SK-N-SH (cell line): ENCODE measurements around the gene FOXD4L5.
"Not testable (repeated sequence)": the region's sequence is repeated elsewhere in the genome, so short reads cannot be mapped to it uniquely, and the experiment has no call there.

Experiments
- CTCF ChIP-seq: fragments of 200-600 bp; sonication (generic); IDR thresholded peaks from 2 replicates; pipeline ENCODE4 v1.6.1; 2017; ENCODE audit warnings: antibody characterized with exemption, mild to moderate bottlenecking, moderate library complexity
- EP300 ChIP-seq, 2 experiments: IDR thresholded peaks; 2 replicates each; pipeline versions ENCODE4 v1.4.0 to v1.6.1; 2012; ENCODE audit warnings: borderline replicate concordance in 1 of 2, low read depth in 1 of 2, low read length in 1 of 2
- EZH2phosphoT487 ChIP-seq: fragments of 200-600 bp; sonication (generic); IDR thresholded peaks from 2 replicates; pipeline ENCODE4 v1.6.1; 2017; ENCODE audit warnings: low read depth, mixed run types, mild to moderate bottlenecking, antibody characterized with exemption, moderate library complexity, borderline replicate concordance
- GATA2 ChIP-seq: sonication (generic); formaldehyde crosslinking; IDR thresholded peaks from 2 replicates; pipeline ENCODE4 v1.5.0; 2020; ENCODE audit warnings: mild to moderate bottlenecking, missing genetic modification reagents
- POLR2AphosphoS5 ChIP-seq: IDR thresholded peaks from 2 replicates; pipeline ENCODE4 v1.6.1; 2012; ENCODE audit warnings: low read depth, low read length
- RAD21 ChIP-seq: IDR thresholded peaks from 2 replicates; pipeline ENCODE4 v1.6.1; 2012; ENCODE audit warnings: mild to moderate bottlenecking, low read length
- REST ChIP-seq: IDR thresholded peaks from 2 replicates; pipeline ENCODE4 v1.6.1; 2012; ENCODE audit warnings: mild to moderate bottlenecking, low read depth, low read length, moderate library complexity
- TAF1 ChIP-seq: IDR thresholded peaks from 2 replicates; pipeline ENCODE4 v1.6.1; 2012; ENCODE audit warnings: low read depth, mild to moderate bottlenecking, low read length, moderate library complexity, borderline replicate concordance
- TEAD4 ChIP-seq: IDR thresholded peaks from 2 replicates; pipeline ENCODE4 v1.4.0; 2012; ENCODE audit warnings: mild to moderate bottlenecking, borderline replicate concordance; ENCODE audit not compliant: insufficient read depth
- YY1 ChIP-seq: IDR thresholded peaks from 2 replicates; pipeline ENCODE4 v1.4.0; 2012; ENCODE audit warnings: low read depth, mild to moderate bottlenecking

GRCh38 chr9:65282976-65283375 lies 2.0 kb downstream of the FOXD4L5 start:
- not testable (repeated sequence) for TF ChIP-seq EP300 (IDR thresholded peaks at IDR 0.05; ENCODE audit: borderline replicate concordance in 1 of 2, low read depth in 1 of 2, low read length in 1 of 2); YY1; CTCF; TEAD4; GATA2 (CRISPR knock-in tag); POLR2AphosphoS5; RAD21; TAF1; REST; EZH2phosphoT487
